SK-N-SH treated with all-trans-retinoic acid at 6 μM for 48 hours (cell line): Measurements from ENCODE around the gene CLPSL1.

ENCODE experiments used
- ATAC-seq: fragments of 200-7000 bp; cut with Tn5 transposase; 3 replicates; pipeline ENCODE4 v1.9.1; 2020; ENCODE audit warnings: mild to moderate bottlenecking, moderate library complexity
- ARNTL ChIP-seq: fragments of 450-650 bp; formaldehyde crosslinking; IDR thresholded peaks from 2 replicates; pipeline ENCODE4 v1.5.0; 2020; ENCODE audit warnings: low read depth, mild to moderate bottlenecking, moderate library complexity, borderline replicate concordance
- BACH2 ChIP-seq: fragments of 250-450 bp; sonication (Bioruptor Pico); IDR thresholded peaks from 2 replicates; pipeline ENCODE4 v1.9.0; 2021; ENCODE audit warnings: mild to moderate bottlenecking, borderline replicate concordance
- CSDC2 ChIP-seq: fragments of 250-450 bp; sonication (Bioruptor Pico); IDR thresholded peaks from 2 replicates; pipeline ENCODE4 v1.5.0; 2020; ENCODE audit warnings: mild to moderate bottlenecking, moderate library complexity
- CSRNP3 ChIP-seq: fragments of 250-450 bp; sonication (Bioruptor Pico); IDR thresholded peaks from 2 replicates; pipeline ENCODE4 v1.5.1; 2021; ENCODE audit warnings: mild to moderate bottlenecking, moderate library complexity
- ESRRG ChIP-seq: fragments of 250-450 bp; sonication (Bioruptor Pico); IDR thresholded peaks from 2 replicates; pipeline ENCODE4 v1.6.1; 2021; ENCODE audit warnings: mild to moderate bottlenecking
- GLIS3 ChIP-seq: fragments of 250-450 bp; sonication (Bioruptor Pico); IDR thresholded peaks from 2 replicates; pipeline ENCODE4 v1.5.0; 2020; ENCODE audit warnings: mild to moderate bottlenecking, moderate library complexity
- ISL1 ChIP-seq: fragments of 250-450 bp; sonication (Bioruptor Pico); IDR thresholded peaks from 2 replicates; pipeline ENCODE4 v2.1.2; 2022; ENCODE audit warnings: mild to moderate bottlenecking, moderate library complexity
- OSR1 ChIP-seq: fragments of 250-450 bp; sonication (Bioruptor Pico); IDR thresholded peaks from 2 replicates; pipeline ENCODE4 v1.8.0; 2022; ENCODE audit warnings: moderate library complexity, mild to moderate bottlenecking, inconsistent platforms
- PPARA ChIP-seq: fragments of 250-450 bp; sonication (Bioruptor Pico); IDR thresholded peaks from 2 replicates; pipeline ENCODE4 v1.5.0; 2020; ENCODE audit warnings: mild to moderate bottlenecking, borderline replicate concordance
- RARB ChIP-seq: fragments of 250-450 bp; sonication (Bioruptor Pico); IDR thresholded peaks from 2 replicates; pipeline ENCODE4 v1.8.0; 2021; ENCODE audit warnings: mild to moderate bottlenecking, moderate library complexity
- SNAI2 ChIP-seq: fragments of 250-450 bp; sonication (Bioruptor Pico); IDR thresholded peaks from 2 replicates; pipeline ENCODE4 v1.5.0; 2020; ENCODE audit warnings: mild to moderate bottlenecking, moderate library complexity
- TCF4 ChIP-seq: fragments of 250-450 bp; sonication (Bioruptor Pico); IDR thresholded peaks from 2 replicates; pipeline ENCODE4 v1.8.0; 2021; ENCODE audit warnings: mild to moderate bottlenecking, moderate library complexity, borderline replicate concordance
- TOX ChIP-seq: fragments of 250-450 bp; sonication (Bioruptor Pico); IDR thresholded peaks from 2 replicates; pipeline ENCODE4 v1.8.0; 2021; ENCODE audit warnings: mild to moderate bottlenecking, moderate library complexity, borderline replicate concordance
- TSHZ2 ChIP-seq: fragments of 250-450 bp; sonication (Bioruptor Pico); IDR thresholded peaks from 2 replicates; pipeline ENCODE4 v1.5.0; 2020; ENCODE audit warnings: mild to moderate bottlenecking, moderate library complexity
- ZC3H10 ChIP-seq: fragments of 250-450 bp; sonication (Bioruptor Pico); IDR thresholded peaks from 2 replicates; pipeline ENCODE4 v1.5.1; 2021; ENCODE audit warnings: mild to moderate bottlenecking, moderate library complexity
- ZFP3 ChIP-seq: fragments of 250-450 bp; sonication (Bioruptor Pico); IDR thresholded peaks from 2 replicates; pipeline ENCODE4 v1.5.0; 2020; ENCODE audit warnings: mild to moderate bottlenecking, moderate library complexity
- ZFP30 ChIP-seq: fragments of 450-650 bp; formaldehyde crosslinking; IDR thresholded peaks from 2 replicates; pipeline ENCODE4 v1.5.0; 2022; ENCODE audit warnings: mild to moderate bottlenecking, moderate library complexity
- ZNF565 ChIP-seq: fragments of 450-650 bp; formaldehyde crosslinking; conservative IDR thresholded peaks from 2 replicates; pipeline ENCODE4 v1.5.0; 2020; ENCODE audit warnings: low read depth, mild to moderate bottlenecking, moderate library complexity
- ZNF70 ChIP-seq: fragments of 450-650 bp; formaldehyde crosslinking; IDR thresholded peaks from 2 replicates; pipeline ENCODE4 v1.5.0; 2020; ENCODE audit warnings: mild to moderate bottlenecking, moderate library complexity
- ZNF8 ChIP-seq: fragments of 450-650 bp; formaldehyde crosslinking; IDR thresholded peaks from 2 replicates; pipeline ENCODE4 v1.5.0; 2020; ENCODE audit warnings: mild to moderate bottlenecking, moderate library complexity
- TF ChIP-seq, protein P1 (sequence below): fragments of 250-450 bp; sonication (Bioruptor Pico); IDR thresholded peaks from 2 replicates; pipeline ENCODE4 v1.5.1; 2020; ENCODE audit warnings: low read depth, mild to moderate bottlenecking, moderate library complexity
- TF ChIP-seq, protein P2 (sequence below): fragments of 250-450 bp; sonication (Bioruptor Pico); IDR thresholded peaks from 2 replicates; pipeline ENCODE4 v1.8.0; 2020; ENCODE audit warnings: mild to moderate bottlenecking, moderate library complexity, borderline replicate concordance

The CLPSL1 gene

GRCh38 chr6:35769211-35769610 is 11.6 kb upstream of the CLPSL1 start:
- TF ChIP-seq TOX (CRISPR knock-in tag), result no peak
- no peak for TF ChIP-seq ESRRG (CRISPR knock-in tag)
- TF ChIP-seq ISL1, result no peak
- no peak for TF ChIP-seq CSRNP3
- ATAC-seq, result no peak

DNA sequence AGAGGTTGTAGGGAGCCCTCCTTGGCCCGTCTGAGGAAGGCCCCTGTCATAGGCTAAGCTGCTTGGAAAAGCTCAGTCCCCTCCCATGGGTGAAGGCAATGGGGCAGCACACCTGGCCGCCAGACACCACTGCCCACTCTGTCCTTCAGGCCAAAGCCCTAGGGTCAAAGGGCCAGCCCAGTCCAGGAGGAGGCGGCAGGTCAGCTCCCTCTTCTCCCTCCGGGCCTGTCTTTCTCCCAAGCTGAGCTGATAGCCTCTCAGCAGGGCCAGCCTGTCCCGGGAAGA is 9.5 kb upstream of the CLPSL1 start:
- TF ChIP-seq TCF4 (CRISPR knock-in tag), result no peak
- no peak for ATAC-seq

- ATAC-seq, result no peak
- TF ChIP-seq GLIS3 (CRISPR knock-in tag) (no peak), CSDC2 (CRISPR knock-in tag) (no peak), ZFP3 (no peak), ESRRG (CRISPR knock-in tag) (no peak), ARNTL (CRISPR knock-in tag) (no peak), CSRNP3 (no peak), ZC3H10 (no peak), ZNF565 (CRISPR knock-in tag) (no peak), SNAI2 (CRISPR knock-in tag) (no peak), RARB (CRISPR knock-in tag) (no peak), TOX (CRISPR knock-in tag) (no peak), OSR1 (CRISPR knock-in tag) (no peak), PPARA (CRISPR knock-in tag) (no peak), TSHZ2 (CRISPR knock-in tag) (no peak), ISL1 (no peak), ZNF8 (CRISPR knock-in tag) (no peak), ZFP30 (CRISPR knock-in tag) (no peak), ZNF70 (CRISPR knock-in tag) (no peak)
- TF ChIP-seq, protein P1, sequence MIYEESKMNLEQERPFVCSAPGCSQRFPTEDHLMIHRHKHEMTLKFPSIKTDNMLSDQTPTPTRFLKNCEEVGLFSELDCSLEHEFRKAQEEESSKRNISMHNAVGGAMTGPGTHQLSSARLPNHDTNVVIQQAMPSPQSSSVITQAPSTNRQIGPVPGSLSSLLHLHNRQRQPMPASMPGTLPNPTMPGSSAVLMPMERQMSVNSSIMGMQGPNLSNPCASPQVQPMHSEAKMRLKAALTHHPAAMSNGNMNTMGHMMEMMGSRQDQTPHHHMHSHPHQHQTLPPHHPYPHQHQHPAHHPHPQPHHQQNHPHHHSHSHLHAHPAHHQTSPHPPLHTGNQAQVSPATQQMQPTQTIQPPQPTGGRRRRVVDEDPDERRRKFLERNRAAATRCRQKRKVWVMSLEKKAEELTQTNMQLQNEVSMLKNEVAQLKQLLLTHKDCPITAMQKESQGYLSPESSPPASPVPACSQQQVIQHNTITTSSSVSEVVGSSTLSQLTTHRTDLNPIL (CRISPR knock-in tag), result no peak
- TF ChIP-seq, protein P2, sequence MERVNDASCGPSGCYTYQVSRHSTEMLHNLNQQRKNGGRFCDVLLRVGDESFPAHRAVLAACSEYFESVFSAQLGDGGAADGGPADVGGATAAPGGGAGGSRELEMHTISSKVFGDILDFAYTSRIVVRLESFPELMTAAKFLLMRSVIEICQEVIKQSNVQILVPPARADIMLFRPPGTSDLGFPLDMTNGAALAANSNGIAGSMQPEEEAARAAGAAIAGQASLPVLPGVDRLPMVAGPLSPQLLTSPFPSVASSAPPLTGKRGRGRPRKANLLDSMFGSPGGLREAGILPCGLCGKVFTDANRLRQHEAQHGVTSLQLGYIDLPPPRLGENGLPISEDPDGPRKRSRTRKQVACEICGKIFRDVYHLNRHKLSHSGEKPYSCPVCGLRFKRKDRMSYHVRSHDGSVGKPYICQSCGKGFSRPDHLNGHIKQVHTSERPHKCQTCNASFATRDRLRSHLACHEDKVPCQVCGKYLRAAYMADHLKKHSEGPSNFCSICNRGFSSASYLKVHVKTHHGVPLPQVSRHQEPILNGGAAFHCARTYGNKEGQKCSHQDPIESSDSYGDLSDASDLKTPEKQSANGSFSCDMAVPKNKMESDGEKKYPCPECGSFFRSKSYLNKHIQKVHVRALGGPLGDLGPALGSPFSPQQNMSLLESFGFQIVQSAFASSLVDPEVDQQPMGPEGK (CRISPR knock-in tag), result no peak
Measured at GRCh38 chr6:35774116-35774794, 6.6 kb upstream of the CLPSL1 start.

DNA sequence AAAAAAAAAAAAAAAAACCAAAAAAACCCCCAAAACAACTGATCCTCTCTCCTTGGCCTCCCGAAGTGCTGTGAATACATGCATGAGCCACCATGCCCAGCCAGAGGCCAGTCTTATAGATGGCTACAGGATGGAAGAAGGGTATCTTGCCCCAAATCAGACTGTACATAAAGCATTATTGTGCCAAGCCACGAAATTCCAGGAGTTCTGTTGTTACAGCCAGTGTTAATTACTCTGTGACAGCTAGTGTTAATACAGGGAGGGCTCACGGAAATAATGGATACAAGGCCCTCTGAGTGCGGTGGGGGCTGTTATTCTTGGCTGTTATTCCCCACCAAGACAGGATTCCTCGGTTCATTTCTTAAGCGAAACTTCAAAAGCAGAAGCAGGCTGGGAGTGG is 5.8 kb upstream of the CLPSL1 start:
- no peak for ATAC-seq
- no peak for TF ChIP-seq TSHZ2 (CRISPR knock-in tag)
- no peak for TF ChIP-seq BACH2 (CRISPR knock-in tag)
- no peak for TF ChIP-seq SNAI2 (CRISPR knock-in tag)
- TF ChIP-seq, protein P2 (CRISPR knock-in tag), result no peak
- TF ChIP-seq ZNF70 (CRISPR knock-in tag), result no peak
- no peak for TF ChIP-seq ZFP30 (CRISPR knock-in tag)
- no peak for TF ChIP-seq ESRRG (CRISPR knock-in tag)
- TF ChIP-seq ZC3H10, result no peak
